GM18505 (cell line): ENCODE results near the gene SPON1.

Experiments used
- ATAC-seq: cut with Tn5 transposase; IDR thresholded peaks from one replicate; pipeline ENCODE4 v1.9.1; 2021; ENCODE audit not compliant: unreplicated experiment
- POLR2A ChIP-seq: IDR thresholded peaks from 4 replicates; pipeline ENCODE4 v1.6.1; 2011; ENCODE audit warnings: borderline replicate concordance; ENCODE audit not compliant: insufficient read depth, insufficient read length; ENCODE audit errors: extremely low read depth

The SPON1 gene

DNA sequence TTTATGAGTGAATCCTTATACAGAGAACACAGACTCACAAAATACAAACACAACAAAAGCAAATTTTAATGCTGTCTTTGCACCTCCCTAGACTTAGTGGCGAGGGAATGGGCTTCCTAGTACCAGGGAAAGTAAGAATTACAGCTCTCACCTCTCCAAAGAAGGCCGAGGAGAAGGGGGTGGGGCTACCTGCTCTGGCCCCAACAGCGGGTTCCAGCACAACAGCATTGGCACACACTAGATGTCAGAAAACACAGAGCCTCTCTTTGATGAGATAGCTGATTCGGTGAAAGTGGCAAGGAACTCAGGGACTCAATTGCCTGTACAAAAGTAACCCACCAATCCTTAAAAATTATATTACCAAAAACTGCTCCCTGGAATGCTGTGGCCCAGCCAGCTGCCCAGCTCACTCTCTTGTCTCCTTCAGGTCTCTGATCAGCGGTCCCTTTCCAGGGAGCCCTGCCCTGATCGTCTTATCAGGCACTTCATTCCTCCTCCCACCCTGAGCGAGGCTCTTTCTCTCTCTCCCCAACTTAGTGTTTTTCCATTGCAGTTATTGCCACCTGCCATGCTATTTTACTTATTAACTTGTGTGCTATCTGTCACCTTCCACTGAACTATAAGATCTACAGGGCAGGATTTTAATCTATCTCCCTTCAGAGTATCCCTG is 30.7 kb downstream of the SPON1 start:
- TF ChIP-seq POLR2A = no peak
- ATAC-seq = no peak

DNA sequence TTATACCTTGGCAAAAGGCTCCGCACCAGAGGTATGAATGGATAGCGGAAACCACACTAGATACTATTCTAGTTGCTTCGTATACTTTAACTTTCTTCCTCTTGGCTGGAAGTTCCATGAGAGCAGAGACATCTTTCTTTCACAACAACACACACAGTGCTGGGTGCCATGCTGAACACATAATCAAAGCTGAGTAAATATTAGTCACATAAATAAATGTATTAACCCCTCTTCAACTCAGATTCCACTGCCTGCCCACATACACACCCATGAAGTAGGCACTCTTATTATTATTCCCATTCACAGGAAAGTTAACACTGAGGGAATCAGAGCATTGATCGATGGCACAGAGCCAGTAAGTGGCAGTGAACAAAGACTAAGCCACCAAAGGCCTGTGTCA is 35.4 kb downstream of the SPON1 start:
- no peak for ATAC-seq
- TF ChIP-seq POLR2A = no peak

DNA sequence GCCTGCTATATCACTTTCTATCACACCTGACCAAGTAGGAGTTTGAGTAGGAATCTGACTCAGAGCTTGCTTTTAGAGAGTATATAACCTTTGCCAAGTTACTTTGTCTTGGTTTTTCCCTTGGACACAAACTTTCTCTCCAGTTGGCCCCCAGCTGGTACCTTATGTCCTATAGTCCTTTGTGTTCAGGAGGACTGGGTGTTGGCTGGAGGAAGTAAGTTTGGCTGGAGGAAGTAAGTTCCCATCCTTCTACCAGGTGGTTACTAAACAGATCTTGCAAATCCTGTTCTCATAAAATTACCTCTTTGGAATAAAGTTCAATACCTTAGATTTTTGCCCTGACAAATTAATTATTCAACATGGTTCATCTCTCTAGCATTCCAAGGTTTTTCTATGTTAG is 37.2 kb downstream of the SPON1 start:
- no peak for ATAC-seq
- TF ChIP-seq POLR2A = no peak

DNA sequence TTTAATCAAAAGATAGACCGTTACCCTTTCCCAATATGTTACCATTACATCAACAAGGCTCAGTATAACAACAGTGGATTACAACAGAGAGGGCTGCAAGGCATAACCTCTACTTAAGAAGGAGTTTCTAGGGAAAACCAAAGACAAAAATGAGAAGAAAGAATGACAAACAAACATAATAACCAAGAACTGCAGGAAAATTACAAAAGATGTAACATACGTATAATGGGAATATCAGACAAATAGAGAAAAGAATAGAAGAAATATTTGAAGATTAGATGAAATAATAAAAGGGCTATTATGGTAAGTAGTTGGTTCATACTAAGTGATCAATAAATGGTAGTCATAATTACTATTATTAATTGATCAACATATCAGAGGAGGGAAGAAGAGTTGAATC is 39.1 kb downstream of the SPON1 start:
- TF ChIP-seq POLR2A = no peak
- no peak for ATAC-seq

DNA sequence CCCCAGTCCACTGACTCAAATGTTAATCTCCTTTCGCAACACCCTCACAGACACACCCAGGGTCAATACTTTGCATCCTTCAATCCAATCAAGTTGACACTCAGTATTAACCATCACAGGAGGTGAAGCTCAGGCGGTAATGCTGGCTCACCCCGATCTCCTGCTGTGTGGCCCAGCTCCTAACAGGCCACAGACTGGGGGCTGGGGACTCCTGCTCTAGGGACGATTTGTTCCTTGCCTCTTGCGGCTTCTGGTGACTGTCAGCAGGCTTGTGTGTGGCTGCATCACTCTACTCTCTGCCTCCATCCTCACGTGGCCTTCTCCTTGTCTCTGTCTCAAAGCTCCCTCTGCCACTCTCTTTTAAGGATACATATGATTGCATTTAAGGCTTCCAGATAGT is 45.0 kb downstream of the SPON1 start:
- no peak for TF ChIP-seq POLR2A
- ATAC-seq = no peak

DNA sequence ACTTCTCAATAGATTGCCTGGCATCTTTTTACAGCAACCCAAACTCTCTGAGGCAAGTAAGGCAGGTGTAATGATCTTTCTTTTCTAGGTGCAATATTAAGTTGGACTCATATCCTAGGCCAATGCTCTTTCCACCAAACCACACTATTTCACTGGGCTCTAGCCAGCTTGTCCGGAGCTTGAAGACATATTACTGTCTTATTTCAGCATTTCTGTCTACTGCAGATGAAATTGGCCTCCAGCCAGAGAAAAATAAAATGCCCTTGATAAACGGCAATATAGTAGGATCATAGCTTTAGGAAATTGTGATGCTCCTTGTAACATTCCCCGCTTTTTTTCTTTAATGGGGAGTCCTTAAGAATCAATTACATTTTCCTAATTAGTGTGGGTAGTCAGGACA is 48.1 kb downstream of the SPON1 start:
- no peak for ATAC-seq
- TF ChIP-seq POLR2A = no peak

DNA sequence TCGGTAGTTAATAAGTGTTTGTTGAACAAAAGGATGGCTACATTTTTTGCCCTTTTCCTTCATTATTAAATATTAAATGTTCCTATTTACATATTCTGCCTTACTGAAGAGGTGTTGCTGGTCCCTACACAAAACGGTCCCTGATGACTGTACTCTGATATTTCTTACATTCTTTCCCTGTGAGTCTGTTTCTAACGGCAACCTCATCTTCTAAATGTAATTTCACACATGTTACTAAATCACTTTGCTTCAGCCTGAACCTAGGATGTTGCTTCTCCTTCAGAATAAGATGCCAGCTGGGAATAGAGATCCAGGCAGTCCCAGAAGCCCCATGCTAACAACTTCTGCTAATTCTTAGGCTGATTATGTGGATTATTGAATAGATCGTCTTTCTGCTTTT is 50.3 kb downstream of the SPON1 start:
- ATAC-seq = no peak
- TF ChIP-seq POLR2A = no peak

DNA sequence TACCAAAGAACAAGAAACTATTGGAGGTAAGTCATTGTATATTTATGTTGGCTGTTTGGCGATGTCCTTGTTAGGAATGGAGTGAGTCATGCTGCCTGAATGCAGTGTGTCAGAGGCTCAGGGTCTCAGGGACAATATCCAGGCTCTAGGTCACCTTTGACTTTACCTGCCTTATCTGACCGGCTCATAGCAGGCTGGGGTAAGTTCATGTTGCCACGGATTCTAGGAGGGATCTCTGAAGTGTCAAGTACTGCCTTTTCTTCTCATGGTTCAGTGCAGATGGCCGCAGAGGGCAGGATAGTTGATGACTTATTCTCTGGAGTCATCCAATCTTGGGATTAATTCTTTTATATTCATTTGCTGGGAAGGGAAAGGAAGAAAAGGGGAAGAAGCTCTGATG is 53.2 kb downstream of the SPON1 start:
- no peak for ATAC-seq
- TF ChIP-seq POLR2A = no peak

DNA sequence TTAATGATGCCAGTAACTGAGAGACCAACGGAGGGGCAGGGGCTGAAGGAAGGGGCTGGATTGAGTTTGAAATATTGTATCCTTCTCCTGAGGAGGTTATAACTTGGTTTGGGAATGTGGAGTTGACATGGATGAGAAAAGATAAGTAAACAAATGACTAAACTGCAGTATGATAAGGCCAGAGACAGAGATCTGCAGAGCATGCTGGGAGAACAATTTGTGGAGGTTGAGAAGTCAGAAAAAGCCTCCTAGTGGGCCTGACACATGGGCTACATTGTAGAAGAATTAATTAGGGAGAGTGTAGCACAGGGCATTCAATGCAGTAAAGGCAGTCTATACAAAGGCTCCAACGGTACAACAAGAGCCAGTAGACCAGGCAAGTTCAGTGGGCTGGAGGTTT is 55.9 kb downstream of the SPON1 start:
- ATAC-seq = no peak
- no peak for TF ChIP-seq POLR2A

DNA sequence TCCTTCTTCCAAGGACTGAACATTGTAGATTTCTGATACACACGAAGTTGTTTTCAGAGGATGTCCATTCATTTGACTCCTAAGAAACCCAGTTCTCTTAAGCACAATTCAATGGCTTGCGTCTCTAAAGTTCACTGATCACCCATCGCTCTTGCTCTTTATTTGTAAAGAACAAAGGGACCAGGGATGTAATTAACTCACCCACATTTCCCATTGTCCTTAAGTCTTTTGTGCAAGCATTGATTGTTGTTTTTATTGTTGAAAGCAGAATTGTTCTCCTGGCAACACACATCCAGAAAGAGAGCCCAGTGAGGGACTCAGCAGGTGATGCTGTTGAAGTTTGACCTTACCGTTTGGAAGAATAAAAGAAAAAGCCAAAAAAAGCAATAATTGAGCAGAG is 59.2 kb downstream of the SPON1 start:
- TF ChIP-seq POLR2A = no peak
- ATAC-seq = no peak

DNA sequence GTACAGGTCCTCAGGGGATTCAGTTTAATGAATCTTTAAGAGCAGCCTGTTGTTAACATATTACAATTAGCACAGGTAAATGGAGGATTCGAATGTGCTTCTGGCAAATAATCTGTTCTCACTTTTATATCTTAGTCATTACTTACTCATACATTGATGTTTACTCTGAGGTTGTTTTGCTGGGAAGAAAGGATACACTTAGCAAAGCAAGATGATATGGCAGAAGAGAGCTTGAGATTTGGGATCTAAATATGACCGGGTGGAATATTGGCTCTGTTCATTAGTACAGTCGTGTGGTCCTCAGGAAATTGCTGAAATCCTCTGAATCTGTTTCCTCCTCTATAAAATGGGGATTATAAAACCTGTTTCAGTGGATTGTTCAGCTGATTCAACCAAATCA is 59.7 kb downstream of the SPON1 start:
- no peak for TF ChIP-seq POLR2A
- no peak for ATAC-seq

DNA sequence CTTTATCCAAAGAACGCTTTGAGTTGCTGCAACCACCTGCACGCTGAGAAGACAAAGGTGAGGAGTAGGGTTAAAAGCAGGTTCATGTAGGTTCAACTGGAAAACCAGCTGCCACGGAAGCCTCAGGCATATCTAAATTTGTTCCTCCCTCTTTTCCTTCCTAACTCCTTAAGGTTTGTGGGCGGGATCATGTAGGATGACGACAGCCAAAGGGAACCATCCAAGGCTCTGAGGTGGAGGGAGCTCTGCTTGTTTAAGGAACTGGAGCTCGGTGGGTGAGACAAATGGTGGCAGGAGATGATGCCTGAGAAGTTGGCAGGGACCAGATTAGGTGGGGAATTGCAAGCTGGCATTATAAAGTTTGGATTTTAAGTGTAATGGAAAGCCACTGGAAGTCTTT is 60.3 kb downstream of the SPON1 start:
- TF ChIP-seq POLR2A = no peak
- ATAC-seq = no peak

DNA sequence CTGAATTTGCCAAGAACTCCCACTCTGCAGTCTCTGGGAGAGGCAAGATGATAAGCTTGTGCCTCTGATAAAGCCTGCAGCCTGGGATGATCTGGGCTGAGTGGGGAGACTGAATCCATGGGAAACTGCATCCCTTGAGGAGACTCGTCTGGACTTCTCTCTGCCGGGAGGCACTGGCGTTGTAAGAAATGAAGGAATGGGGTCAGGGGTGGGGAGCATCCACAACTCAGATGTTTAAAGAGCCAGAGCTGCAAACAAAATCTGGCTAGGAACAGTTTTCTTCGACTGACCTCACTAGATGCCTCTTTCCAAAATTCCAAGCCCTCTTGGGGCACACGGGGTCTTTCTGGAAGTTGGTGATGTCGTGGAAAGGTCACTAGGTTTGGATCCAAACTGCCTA is 64.4 kb downstream of the SPON1 start:
- ATAC-seq = no peak
- no peak for TF ChIP-seq POLR2A

DNA sequence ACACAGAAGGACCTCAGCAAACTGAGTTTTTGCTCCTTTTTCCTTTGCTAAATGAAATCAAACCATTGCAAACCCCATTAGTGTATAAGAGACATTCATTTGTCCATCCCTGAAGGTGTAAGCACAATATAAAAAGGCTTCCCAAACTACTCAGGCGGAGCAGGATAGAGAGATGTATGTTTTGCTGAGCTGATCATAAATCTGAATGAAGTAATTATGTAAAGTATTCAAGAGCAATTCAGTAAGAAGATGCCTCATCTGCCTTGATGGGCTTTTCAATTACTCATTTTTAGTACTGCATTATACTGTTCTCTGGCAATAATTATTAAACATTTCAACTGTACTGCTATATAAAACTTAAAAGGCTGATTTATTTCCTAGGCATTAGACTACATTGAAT is 65.0 kb downstream of the SPON1 start:
- no peak for TF ChIP-seq POLR2A
- ATAC-seq = no peak

DNA sequence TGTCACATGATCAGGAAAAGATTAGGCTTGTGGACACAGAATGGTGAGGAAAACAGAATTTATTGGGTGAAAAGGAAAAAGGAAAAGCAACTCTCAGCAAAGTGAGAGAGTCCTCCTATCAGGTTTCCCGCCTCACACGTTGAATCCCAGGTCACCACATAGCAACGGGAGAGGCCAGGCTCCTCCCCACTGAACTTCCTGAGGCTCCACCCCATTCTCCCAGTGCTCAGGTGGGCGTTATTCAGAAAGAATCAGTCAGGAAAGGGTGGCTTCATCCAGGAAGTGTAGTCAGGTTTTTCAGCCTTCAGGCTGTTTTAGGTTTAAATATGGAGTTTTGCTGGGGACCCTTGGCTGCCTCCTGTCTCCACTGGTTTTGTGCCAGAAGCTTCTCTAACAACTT is 66.9 kb downstream of the SPON1 start:
- TF ChIP-seq POLR2A = no peak
- no peak for ATAC-seq
